ENCODE measurements around the gene HDAC4. TPM values are rescaled to one million over a fixed set of nuclear protein-coding genes. Genes with fewer than 3 reads are reported as not detected.

The HDAC4 gene
- polyA plus RNA-seq, 1 donor (not counting 4 experiments of a cell fraction or from before 2014, with no cell fraction given) = 2.9 TPM

DNA sequence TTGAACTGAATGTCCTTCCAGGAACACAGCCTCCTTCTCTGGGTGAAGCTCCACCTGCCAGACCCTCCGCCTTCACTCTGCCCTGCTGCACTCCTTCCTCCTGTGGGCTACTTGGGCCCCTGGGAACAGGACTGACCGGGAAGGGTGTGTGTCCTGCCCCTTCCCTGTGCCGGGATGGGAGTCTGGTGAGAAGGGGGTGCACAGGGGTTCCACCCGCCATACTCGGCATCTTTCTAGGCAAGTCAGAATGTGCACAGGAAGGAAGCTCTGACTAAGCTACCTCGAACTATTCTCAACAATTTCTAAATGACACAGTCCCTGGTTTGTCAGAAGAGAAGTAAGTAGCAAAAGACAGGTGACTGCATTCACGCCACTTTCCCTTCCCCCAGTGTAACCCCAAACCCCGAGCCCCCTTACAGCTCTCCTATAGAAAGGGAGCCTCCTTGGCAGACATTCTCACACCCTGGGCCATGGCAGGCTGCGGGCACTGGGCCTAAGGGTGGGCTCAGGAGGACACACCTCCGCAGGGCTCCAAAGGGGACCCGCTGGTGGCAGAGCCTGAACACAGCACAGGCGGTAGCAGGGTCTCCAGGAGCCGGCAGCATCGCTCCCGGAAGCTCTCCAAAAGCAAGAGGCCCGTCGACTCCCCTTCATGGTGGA, 184.1 kb downstream of the HDAC4 start:
- Histone ChIP-seq H2AFZ (ENCODE audit: control insufficient read depth, low read length) (no peak overlapping the region), H4K20me1 (ENCODE audit: control insufficient read depth, extremely low read depth, insufficient read depth, low read length) (peaks cover 5% of the 10 kb centered on the region), H3K9me1 (ENCODE audit: control insufficient read depth, extremely low read depth, insufficient read depth, low read length) (no peaks in the 10 kb centered on the region), H3K36me3 (ENCODE audit: control insufficient read depth in 2 of 2, extremely low read depth in 1 of 2, insufficient read depth in 2 of 2, low read length in 2 of 2) (no peaks in the 10 kb centered on the region), H3K9ac (ENCODE audit: control insufficient read depth, extremely low read depth, insufficient read depth, low read length) (no peak overlapping the region), H3K27ac (ENCODE audit: control insufficient read depth, insufficient read depth, low read length) (no peak overlapping the region), H3K4me3 (ENCODE audit: control insufficient read depth in 2 of 3, extremely low read depth in 1 of 3, insufficient read depth in 2 of 3, low read depth in 1 of 3, low read length in 3 of 3) (no peak overlapping the region), H3K79me2 (ENCODE audit: control insufficient read depth, insufficient read depth, low read length) (peaks cover 3% of the 10 kb centered on the region), H3K27me3 (ENCODE audit: control insufficient read depth, extremely low read depth, insufficient read depth, low read length) (no peaks in the 10 kb centered on the region), H3K9me3 (ENCODE audit: control insufficient read depth, low read depth, low read length) (no peaks in the 10 kb centered on the region), H3K4me2 (ENCODE audit: control insufficient read depth, extremely low read depth, insufficient read depth, low read depth, low read length) (no peak overlapping the region), H3K4me1 (ENCODE audit: control insufficient read depth, extremely low read depth, insufficient read depth, low read length) (no peaks in the 10 kb centered on the region)
- no peak for DNase-seq (ENCODE audit: low read depth, low spot score)
- dilution Hi-C loops (cut with MboI; ENCODE audit: extremely low pct_ligation_motif_present, low sequenced_read_pairs) = no loop called here
- FAIRE-seq = no peak
- TF ChIP-seq EZH2 (IDR thresholded peaks at IDR 0.05; ENCODE audit: low read length) = no peak
- TF ChIP-seq, protein P1, sequence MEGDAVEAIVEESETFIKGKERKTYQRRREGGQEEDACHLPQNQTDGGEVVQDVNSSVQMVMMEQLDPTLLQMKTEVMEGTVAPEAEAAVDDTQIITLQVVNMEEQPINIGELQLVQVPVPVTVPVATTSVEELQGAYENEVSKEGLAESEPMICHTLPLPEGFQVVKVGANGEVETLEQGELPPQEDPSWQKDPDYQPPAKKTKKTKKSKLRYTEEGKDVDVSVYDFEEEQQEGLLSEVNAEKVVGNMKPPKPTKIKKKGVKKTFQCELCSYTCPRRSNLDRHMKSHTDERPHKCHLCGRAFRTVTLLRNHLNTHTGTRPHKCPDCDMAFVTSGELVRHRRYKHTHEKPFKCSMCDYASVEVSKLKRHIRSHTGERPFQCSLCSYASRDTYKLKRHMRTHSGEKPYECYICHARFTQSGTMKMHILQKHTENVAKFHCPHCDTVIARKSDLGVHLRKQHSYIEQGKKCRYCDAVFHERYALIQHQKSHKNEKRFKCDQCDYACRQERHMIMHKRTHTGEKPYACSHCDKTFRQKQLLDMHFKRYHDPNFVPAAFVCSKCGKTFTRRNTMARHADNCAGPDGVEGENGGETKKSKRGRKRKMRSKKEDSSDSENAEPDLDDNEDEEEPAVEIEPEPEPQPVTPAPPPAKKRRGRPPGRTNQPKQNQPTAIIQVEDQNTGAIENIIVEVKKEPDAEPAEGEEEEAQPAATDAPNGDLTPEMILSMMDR (optimal IDR thresholded peaks at IDR 0.05 in 1 of 3, IDR thresholded peaks at IDR 0.05 in 1 of 3, conservative IDR thresholded peaks at IDR 0.05 in 1 of 3; ENCODE audit: extremely low read depth in 1 of 3, insufficient read depth in 2 of 3, low read length in 3 of 3) = no peak

DNA sequence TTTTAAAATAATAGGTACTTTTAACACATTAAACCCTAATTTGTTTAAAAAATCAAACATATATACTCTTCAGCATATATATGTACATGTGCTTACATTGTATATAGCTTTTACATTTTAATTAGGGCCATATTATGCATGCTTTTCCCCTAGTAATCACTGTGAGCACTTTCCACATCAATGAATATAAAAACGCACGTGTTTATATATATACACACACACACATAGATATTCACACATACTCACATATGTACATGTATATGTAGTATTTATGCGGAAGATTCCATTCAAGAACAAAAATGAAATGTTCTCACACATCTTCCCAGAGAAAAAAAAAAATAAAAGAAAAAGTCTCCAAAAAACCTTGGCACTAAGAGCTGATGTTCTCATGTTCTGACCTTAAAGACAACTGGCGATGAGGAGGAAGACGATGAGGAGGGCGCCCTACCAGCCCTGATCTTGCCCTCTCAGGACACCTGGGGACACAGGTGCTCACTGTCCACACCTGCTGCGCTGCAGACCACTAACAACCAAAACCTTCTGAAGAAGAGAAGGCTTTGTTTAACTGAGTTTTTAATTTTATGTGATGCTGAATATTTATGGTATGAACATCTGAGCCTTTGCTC, 184.7 kb downstream of the HDAC4 start:
- FAIRE-seq (no peak), DNase-seq (ENCODE audit: low read depth, low spot score) (no peak)
- H4K20me1 ChIP-seq (ENCODE audit: control insufficient read depth, extremely low read depth, insufficient read depth, low read length) = peaks cover 5% of the 10 kb centered on the region
- H3K27ac ChIP-seq (ENCODE audit: control insufficient read depth, insufficient read depth, low read length) = no peak overlapping the region
- TF ChIP-seq, protein P1 (optimal IDR thresholded peaks at IDR 0.05 in 1 of 3, IDR thresholded peaks at IDR 0.05 in 1 of 3, conservative IDR thresholded peaks at IDR 0.05 in 1 of 3; ENCODE audit: extremely low read depth in 1 of 3, insufficient read depth in 2 of 3, low read length in 3 of 3) = no peak
- no peak for TF ChIP-seq EZH2 (IDR thresholded peaks at IDR 0.05; ENCODE audit: low read length)
- H3K36me3 ChIP-seq (ENCODE audit: control insufficient read depth in 2 of 2, extremely low read depth in 1 of 2, insufficient read depth in 2 of 2, low read length in 2 of 2) = no peaks in the 10 kb centered on the region
- H3K4me3 ChIP-seq (ENCODE audit: control insufficient read depth in 2 of 3, extremely low read depth in 1 of 3, insufficient read depth in 2 of 3, low read depth in 1 of 3, low read length in 3 of 3) = no peak overlapping the region
- no peaks in the 10 kb centered on the region for H3K27me3 ChIP-seq (ENCODE audit: control insufficient read depth, extremely low read depth, insufficient read depth, low read length)
- H3K9ac ChIP-seq (ENCODE audit: control insufficient read depth, extremely low read depth, insufficient read depth, low read length) = no peak overlapping the region
- dilution Hi-C loops (cut with MboI; ENCODE audit: extremely low pct_ligation_motif_present, low sequenced_read_pairs) = no loop called here
- no peaks in the 10 kb centered on the region for H3K9me1 ChIP-seq (ENCODE audit: control insufficient read depth, extremely low read depth, insufficient read depth, low read length)
- H3K79me2 ChIP-seq (ENCODE audit: control insufficient read depth, insufficient read depth, low read length) = peaks cover 3% of the 10 kb centered on the region
- no peaks in the 10 kb centered on the region for H3K4me1 ChIP-seq (ENCODE audit: control insufficient read depth, extremely low read depth, insufficient read depth, low read length)
- H2AFZ ChIP-seq (ENCODE audit: control insufficient read depth, low read length) = no peak overlapping the region
- no peak overlapping the region for H3K4me2 ChIP-seq (ENCODE audit: control insufficient read depth, extremely low read depth, insufficient read depth, low read depth, low read length)
- H3K9me3 ChIP-seq (ENCODE audit: control insufficient read depth, low read depth, low read length) = no peaks in the 10 kb centered on the region
